GM23338 (cell line): ENCODE results near the gene COL15A1. TPM values are rescaled to one million over a fixed set of nuclear protein-coding genes. Genes with fewer than 3 reads are reported as not detected.

Source experiments
- CREB1 ChIP-seq: fragments of 250-450 bp; sonication (Bioruptor Pico); IDR thresholded peaks from 2 replicates; pipeline ENCODE4 v1.5.0; 2020; ENCODE audit warnings: low read depth, mild to moderate bottlenecking, moderate library complexity
- POLR2AphosphoS5 ChIP-seq: IDR thresholded peaks from 2 replicates; pipeline ENCODE4 v1.6.1; 2016; ENCODE audit warnings: antibody characterized with exemption, low read depth
- ZNF114 ChIP-seq: fragments of 250-450 bp; sonication (Bioruptor Pico); IDR thresholded peaks from 2 replicates; pipeline ENCODE4 v1.5.0; 2020; ENCODE audit warnings: mild to moderate bottlenecking, moderate library complexity
- polyA plus RNA-seq: library from polyadenylated mRNA; unstranded; fragments of >200 nt; fragmentation: Nextera tagmentation; extraction: Ambion mirVana; gene quantifications from 2 replicates; pipeline ENCODE4 v1.2.1, GENCODE V29; 2016
- total RNA-seq: library from RNA; depleted of rRNA; stranded (reverse); fragments of >200 nt; shearing (Covaris generic); gene quantifications from 2 replicates; pipeline ENCODE4 v1.2.3, GENCODE V29; 2014
- TF ChIP-seq, protein P1 (sequence below), 2 experiments: fragments of 200-600 bp in 1 of 2; sonication (generic) in 1 of 2; conservative IDR thresholded peaks; 2 replicates each; pipeline versions ENCODE4 v1.5.1 to v1.6.1; 2016 to 2017; ENCODE audit warnings: antibody characterized with exemption in 2 of 2, low read depth in 2 of 2, mild to moderate bottlenecking in 2 of 2, moderate library complexity in 1 of 2
- TF ChIP-seq, protein P2 (sequence below): IDR thresholded peaks from 2 replicates; pipeline ENCODE4 v1.6.1; 2016; ENCODE audit warnings: antibody characterized with exemption
- TF ChIP-seq, protein P3 (sequence below): fragments of 250-450 bp; sonication (Bioruptor Pico); IDR thresholded peaks from 2 replicates; pipeline ENCODE4 v1.5.0; 2020; ENCODE audit warnings: mild to moderate bottlenecking, moderate library complexity

The COL15A1 gene
- total and polyA plus RNA-seq, 2 experiments from 2014 or later = 0.17 to 0.18 TPM

DNA sequence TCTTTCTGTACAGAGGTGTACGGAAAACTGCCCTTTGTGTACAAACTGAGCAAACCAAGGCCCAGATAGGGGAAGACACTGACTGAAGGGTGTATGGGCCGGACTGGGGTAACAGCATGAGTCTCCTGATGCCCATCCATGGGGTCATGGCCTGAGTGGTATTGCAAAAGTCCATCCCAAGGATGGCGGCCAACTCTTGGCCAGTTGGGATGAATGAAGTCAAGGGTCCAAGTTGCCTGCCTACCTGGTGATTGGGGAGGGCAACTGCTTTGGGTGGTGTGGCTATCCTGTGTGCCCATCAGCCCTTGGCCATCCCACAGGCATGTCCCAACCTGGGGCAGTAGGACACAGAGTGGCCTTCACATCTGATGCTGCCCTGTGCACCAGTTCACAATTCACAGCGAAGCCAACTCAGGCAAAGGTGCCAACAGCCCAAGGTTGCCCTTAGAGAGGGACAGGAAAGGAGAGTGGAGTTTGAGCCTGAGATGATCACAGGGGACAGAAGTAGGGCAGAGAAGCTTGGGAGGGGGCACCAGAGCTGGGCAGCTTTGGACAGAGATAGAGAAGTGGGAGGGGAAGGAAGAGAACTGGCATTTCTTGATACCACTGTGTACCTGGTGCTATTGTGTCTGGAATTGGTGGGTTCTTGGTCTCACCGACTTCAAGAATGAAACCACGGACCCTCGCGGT, 46.6 kb downstream of the COL15A1 start (continued):
- TF ChIP-seq, protein P1, sequence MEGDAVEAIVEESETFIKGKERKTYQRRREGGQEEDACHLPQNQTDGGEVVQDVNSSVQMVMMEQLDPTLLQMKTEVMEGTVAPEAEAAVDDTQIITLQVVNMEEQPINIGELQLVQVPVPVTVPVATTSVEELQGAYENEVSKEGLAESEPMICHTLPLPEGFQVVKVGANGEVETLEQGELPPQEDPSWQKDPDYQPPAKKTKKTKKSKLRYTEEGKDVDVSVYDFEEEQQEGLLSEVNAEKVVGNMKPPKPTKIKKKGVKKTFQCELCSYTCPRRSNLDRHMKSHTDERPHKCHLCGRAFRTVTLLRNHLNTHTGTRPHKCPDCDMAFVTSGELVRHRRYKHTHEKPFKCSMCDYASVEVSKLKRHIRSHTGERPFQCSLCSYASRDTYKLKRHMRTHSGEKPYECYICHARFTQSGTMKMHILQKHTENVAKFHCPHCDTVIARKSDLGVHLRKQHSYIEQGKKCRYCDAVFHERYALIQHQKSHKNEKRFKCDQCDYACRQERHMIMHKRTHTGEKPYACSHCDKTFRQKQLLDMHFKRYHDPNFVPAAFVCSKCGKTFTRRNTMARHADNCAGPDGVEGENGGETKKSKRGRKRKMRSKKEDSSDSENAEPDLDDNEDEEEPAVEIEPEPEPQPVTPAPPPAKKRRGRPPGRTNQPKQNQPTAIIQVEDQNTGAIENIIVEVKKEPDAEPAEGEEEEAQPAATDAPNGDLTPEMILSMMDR (conservative IDR thresholded peaks at IDR 0.05; ENCODE audit: low read depth in 2 of 2) = no peak
- TF ChIP-seq, protein P2, sequence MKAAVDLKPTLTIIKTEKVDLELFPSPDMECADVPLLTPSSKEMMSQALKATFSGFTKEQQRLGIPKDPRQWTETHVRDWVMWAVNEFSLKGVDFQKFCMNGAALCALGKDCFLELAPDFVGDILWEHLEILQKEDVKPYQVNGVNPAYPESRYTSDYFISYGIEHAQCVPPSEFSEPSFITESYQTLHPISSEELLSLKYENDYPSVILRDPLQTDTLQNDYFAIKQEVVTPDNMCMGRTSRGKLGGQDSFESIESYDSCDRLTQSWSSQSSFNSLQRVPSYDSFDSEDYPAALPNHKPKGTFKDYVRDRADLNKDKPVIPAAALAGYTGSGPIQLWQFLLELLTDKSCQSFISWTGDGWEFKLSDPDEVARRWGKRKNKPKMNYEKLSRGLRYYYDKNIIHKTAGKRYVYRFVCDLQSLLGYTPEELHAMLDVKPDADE = no peak
- TF ChIP-seq CREB1 (CRISPR knock-in tag) (no peak), ZNF114 (no peak), POLR2AphosphoS5 (no peak)
- TF ChIP-seq, protein P3, sequence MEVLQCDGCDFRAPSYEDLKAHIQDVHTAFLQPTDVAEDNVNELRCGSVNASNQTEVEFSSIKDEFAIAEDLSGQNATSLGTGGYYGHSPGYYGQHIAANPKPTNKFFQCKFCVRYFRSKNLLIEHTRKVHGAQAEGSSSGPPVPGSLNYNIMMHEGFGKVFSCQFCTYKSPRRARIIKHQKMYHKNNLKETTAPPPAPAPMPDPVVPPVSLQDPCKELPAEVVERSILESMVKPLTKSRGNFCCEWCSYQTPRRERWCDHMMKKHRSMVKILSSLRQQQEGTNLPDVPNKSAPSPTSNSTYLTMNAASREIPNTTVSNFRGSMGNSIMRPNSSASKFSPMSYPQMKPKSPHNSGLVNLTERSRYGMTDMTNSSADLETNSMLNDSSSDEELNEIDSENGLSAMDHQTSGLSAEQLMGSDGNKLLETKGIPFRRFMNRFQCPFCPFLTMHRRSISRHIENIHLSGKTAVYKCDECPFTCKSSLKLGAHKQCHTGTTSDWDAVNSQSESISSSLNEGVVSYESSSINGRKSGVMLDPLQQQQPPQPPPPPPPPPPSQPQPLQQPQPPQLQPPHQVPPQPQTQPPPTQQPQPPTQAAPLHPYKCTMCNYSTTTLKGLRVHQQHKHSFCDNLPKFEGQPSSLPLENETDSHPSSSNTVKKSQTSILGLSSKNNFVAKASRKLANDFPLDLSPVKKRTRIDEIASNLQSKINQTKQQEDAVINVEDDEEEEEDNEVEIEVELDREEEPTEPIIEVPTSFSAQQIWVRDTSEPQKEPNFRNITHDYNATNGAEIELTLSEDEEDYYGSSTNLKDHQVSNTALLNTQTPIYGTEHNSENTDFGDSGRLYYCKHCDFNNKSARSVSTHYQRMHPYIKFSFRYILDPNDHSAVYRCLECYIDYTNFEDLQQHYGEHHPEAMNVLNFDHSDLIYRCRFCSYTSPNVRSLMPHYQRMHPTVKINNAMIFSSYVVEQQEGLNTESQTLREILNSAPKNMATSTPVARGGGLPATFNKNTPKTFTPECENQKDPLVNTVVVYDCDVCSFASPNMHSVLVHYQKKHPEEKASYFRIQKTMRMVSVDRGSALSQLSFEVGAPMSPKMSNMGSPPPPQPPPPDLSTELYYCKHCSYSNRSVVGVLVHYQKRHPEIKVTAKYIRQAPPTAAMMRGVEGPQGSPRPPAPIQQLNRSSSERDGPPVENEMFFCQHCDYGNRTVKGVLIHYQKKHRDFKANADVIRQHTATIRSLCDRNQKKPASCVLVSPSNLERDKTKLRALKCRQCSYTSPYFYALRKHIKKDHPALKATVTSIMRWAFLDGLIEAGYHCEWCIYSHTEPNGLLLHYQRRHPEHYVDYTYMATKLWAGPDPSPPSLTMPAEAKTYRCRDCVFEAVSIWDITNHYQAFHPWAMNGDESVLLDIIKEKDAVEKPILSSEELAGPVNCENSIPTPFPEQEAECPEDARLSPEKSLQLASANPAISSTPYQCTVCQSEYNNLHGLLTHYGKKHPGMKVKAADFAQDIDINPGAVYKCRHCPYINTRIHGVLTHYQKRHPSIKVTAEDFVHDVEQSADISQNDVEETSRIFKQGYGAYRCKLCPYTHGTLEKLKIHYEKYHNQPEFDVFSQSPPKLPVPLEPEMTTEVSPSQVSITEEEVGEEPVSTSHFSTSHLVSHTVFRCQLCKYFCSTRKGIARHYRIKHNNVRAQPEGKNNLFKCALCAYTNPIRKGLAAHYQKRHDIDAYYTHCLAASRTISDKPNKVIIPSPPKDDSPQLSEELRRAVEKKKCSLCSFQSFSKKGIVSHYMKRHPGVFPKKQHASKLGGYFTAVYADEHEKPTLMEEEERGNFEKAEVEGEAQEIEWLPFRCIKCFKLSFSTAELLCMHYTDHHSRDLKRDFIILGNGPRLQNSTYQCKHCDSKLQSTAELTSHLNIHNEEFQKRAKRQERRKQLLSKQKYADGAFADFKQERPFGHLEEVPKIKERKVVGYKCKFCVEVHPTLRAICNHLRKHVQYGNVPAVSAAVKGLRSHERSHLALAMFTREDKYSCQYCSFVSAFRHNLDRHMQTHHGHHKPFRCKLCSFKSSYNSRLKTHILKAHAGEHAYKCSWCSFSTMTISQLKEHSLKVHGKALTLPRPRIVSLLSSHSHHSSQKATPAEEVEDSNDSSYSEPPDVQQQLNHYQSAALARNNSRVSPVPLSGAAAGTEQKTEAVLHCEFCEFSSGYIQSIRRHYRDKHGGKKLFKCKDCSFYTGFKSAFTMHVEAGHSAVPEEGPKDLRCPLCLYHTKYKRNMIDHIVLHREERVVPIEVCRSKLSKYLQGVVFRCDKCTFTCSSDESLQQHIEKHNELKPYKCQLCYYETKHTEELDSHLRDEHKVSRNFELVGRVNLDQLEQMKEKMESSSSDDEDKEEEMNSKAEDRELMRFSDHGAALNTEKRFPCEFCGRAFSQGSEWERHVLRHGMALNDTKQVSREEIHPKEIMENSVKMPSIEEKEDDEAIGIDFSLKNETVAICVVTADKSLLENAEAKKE = no peak
